T-cell (primary cell): ENCODE measurements around the gene PUDP. TPM values are rescaled to one million over a fixed set of nuclear protein-coding genes. Genes with fewer than 3 reads are reported as not detected.
"Not testable (repeated sequence)": the region's sequence is repeated elsewhere in the genome, so short reads cannot be mapped to it uniquely, and the experiment has no call there.

ENCODE experiments used
- ATAC-seq, 4 experiments: fragments of 200-7000 bp in 3 of 4; fragments of 150-1000 bp in 1 of 4; cut with Tn5 transposase; replicated peaks in 1 of 4; 1 replicate in 3 of 4; 2 replicates in 1 of 4; pipeline ENCODE4 v1.10.0; 2021; ENCODE audit warnings: moderate library complexity in 3 of 4, mild to moderate bottlenecking in 2 of 4, moderate number of reproducible peaks in 1 of 4
- CTCF ChIA-PET, 2 donors: fragments of 300-600 bp; sonication (Branson Sonifier 250); formaldehyde crosslinking; loops; one replicate each; lab custom pipeline; 2022; ENCODE audit warnings: antibody characterized with exemption in 2 of 2; lab: Charles Lee
- POLR2A ChIA-PET, 2 donors: fragments of 300-600 bp; sonication (Branson Sonifier 250); formaldehyde crosslinking; loops; one replicate each; lab custom pipeline; 2022; ENCODE audit warnings: antibody characterized with exemption in 2 of 2; lab: Charles Lee
- DNase-seq, 35 experiments: peaks; one replicate each; pipeline versions ENCODE4 v3.0.0 to v3.0.0-alpha.2; 2013 to 2023
- H3K27ac ChIP-seq: one replicate; pipeline ENCODE4 v1.5.1; 2013; ENCODE audit warnings: low read length
- H3K27me3 ChIP-seq, 2 experiments: replicated peaks in 1 of 2; 1 replicate in 1 of 2; 2 replicates in 1 of 2; pipeline versions ENCODE4 v1.6.1 to v1.7.0; 2013; ENCODE audit warnings: low read length in 1 of 2, mixed read lengths in 1 of 2; ENCODE audit not compliant: control insufficient read depth in 2 of 2, insufficient read depth in 2 of 2; ENCODE audit errors: extremely low read depth in 1 of 2
- H3K36me3 ChIP-seq, 2 donors: 1 replicate in 1 of 2; 2 replicates in 1 of 2; pipeline versions ENCODE4 v1.6.1 to v1.7.0; 2013; ENCODE audit warnings: low read length in 1 of 2; ENCODE audit not compliant: control insufficient read depth in 2 of 2, insufficient read depth in 1 of 2; ENCODE audit errors: extremely low read depth in 1 of 2
- H3K4me1 ChIP-seq, 2 experiments: 1 replicate in 1 of 2; 2 replicates in 1 of 2; pipeline versions ENCODE4 v1.6.1 to v1.7.0; 2013; ENCODE audit warnings: low read length in 2 of 2, mixed read lengths in 1 of 2; ENCODE audit not compliant: insufficient read depth in 2 of 2, control insufficient read depth in 1 of 2; ENCODE audit errors: extremely low read depth in 1 of 2
- H3K4me3 ChIP-seq, 2 donors: 1 replicate in 1 of 2; 2 replicates in 1 of 2; pipeline versions ENCODE4 v1.5.1 to v1.7.0; 2013; ENCODE audit warnings: mild to moderate bottlenecking in 2 of 2, low read length in 1 of 2, moderate library complexity in 1 of 2; ENCODE audit not compliant: control insufficient read depth in 1 of 2; ENCODE audit errors: extremely low read depth in 1 of 2
- H3K9me3 ChIP-seq: 2 replicates; pipeline ENCODE4 v1.7.0; 2013
- H3K27ac Mint-ChIP-seq, 2 donors: one replicate each; pipeline ENCODE4 v1.8.0; 2020 to 2021; ENCODE audit warnings: mild to moderate bottlenecking in 2 of 2, mixed read lengths in 2 of 2
- H3K27me3 Mint-ChIP-seq, 2 donors: one replicate each; pipeline ENCODE4 v1.8.0; 2021 to 2022; ENCODE audit warnings: mixed read lengths in 2 of 2
- H3K36me3 Mint-ChIP-seq: one replicate; pipeline ENCODE4 v1.8.0; 2021; ENCODE audit warnings: mixed read lengths
- H3K4me1 Mint-ChIP-seq, 3 donors: one replicate each; pipeline ENCODE4 v1.8.0; 2020 to 2022; ENCODE audit warnings: mixed read lengths in 3 of 3, mild to moderate bottlenecking in 1 of 3
- H3K4me3 Mint-ChIP-seq, 3 donors: one replicate each; pipeline ENCODE4 v1.8.0; 2020 to 2022; ENCODE audit warnings: mild to moderate bottlenecking in 3 of 3, mixed read lengths in 3 of 3, moderate library complexity in 3 of 3
- H3K9me3 Mint-ChIP-seq, 3 donors: one replicate each; pipeline ENCODE4 v1.8.0; 2020 to 2022; ENCODE audit warnings: mixed read lengths in 3 of 3
- WGBS: methylation state at CpG from one replicate; pipeline ENCODE4 v1.1.5; 2013; ENCODE audit warnings: missing lambda C conversion rate; ENCODE audit not compliant: insufficient coverage; 5-methylcytosine and 5-hydroxymethylcytosine counted together
- total RNA-seq, 35 experiments: library from RNA in 6 of 35; stranded (reverse) in 6 of 35; fragments of 120-200 nt in 1 of 35; gene quantifications; one replicate each; pipeline versions ENCODE4 v1.2.1 to v1.2.4 and lab custom pipeline; 2013 to 2026

The PUDP gene
- total RNA-seq, 5 donors from 2014 or later (not counting 1 experiment from before 2014, with no cell fraction given) = 9.7 to 15.0 (median 10.1) TPM

- Histone ChIP-seq H3K4me3 (no peak overlapping the region), H3K27ac (no peak overlapping the region), H3K9me3 (no peaks in the 10 kb centered on the region), H3K27me3 (no peaks in the 10 kb centered on the region), H3K36me3 (peaks cover 3 to 5% of the 10 kb centered on the region in 2 donors), H3K4me1 (peaks cover 12% of the 10 kb centered on the region in 2 experiments)
- 96% methylated on average over 5 of the region's 5 CpGs for WGBS
- Mint-ChIP-seq H3K4me3 (no peak overlapping the region), H3K27me3 (no peaks in the 10 kb centered on the region), H3K36me3 (peaks cover 23% of the 10 kb centered on the region), H3K4me1 (peaks cover 31 to 38% (median 33%) of the 10 kb centered on the region in 3 donors), H3K27ac (no peak overlapping the region), H3K9me3 (no peaks in the 10 kb centered on the region)
- CTCF ChIA-PET = no interaction called here
- no peak for DNase-seq
- ATAC-seq = no peak
- POLR2A ChIA-PET = no interaction called here
These were observed 39.9 kb downstream of the PUDP start for GRCh38 chrX:7108030-7108429.

- Histone ChIP-seq H3K36me3 (peaks cover 3 to 4% of the 10 kb centered on the region in 2 donors), H3K4me3 (no peak overlapping the region), H3K4me1 (peaks cover 12% of the 10 kb centered on the region in 2 experiments), H3K27ac (no peak overlapping the region), H3K9me3 (no peaks in the 10 kb centered on the region), H3K27me3 (no peaks in the 10 kb centered on the region)
- POLR2A ChIA-PET = no interaction called here
- CTCF ChIA-PET = no interaction called here
- Mint-ChIP-seq H3K36me3 (peaks cover 26% of the 10 kb centered on the region), H3K27me3 (no peaks in the 10 kb centered on the region), H3K9me3 (no peaks in the 10 kb centered on the region), H3K4me1 (peaks cover 32 to 40% (median 33%) of the 10 kb centered on the region in 3 donors), H3K4me3 (no peak overlapping the region), H3K27ac (no peak overlapping the region)
- DNase-seq (no peak), ATAC-seq (no peak)
- WGBS = 100% methylated on average over 2 of the region's 2 CpGs
These were observed 41.3 kb downstream of the PUDP start for GRCh38 chrX:7106649-7107048.

- no peak overlapping the region for H3K4me3 ChIP-seq
- no peaks in the 10 kb centered on the region for H3K4me1 ChIP-seq
- no peak overlapping the region for H3K4me3 Mint-ChIP-seq
- no CpG with 5 or more reads among the region's 3 CpGs for WGBS
- peaks cover 38% of the 10 kb centered on the region for H3K36me3 Mint-ChIP-seq
- DNase-seq (no peak), ATAC-seq (no peak)
- no peaks in the 10 kb centered on the region for H3K9me3 Mint-ChIP-seq
- no peak overlapping the region for H3K27ac ChIP-seq
- ChIA-PET POLR2A (no interaction called here), CTCF (no interaction called here)
- no peak overlapping the region for H3K27ac Mint-ChIP-seq
- H3K36me3 ChIP-seq = peaks cover 3 to 4% of the 10 kb centered on the region in 2 donors
- H3K4me1 Mint-ChIP-seq = peaks cover 8 to 22% (median 12%) of the 10 kb centered on the region in 3 donors
- H3K9me3 ChIP-seq = no peaks in the 10 kb centered on the region
- H3K27me3 ChIP-seq = no peaks in the 10 kb centered on the region
- no peaks in the 10 kb centered on the region for H3K27me3 Mint-ChIP-seq
These were observed 45.8 kb downstream of the PUDP start for GRCh38 chrX:7102119-7102518.

GRCh38 chrX:7100022-7100421 is 47.9 kb downstream of the PUDP start:
- Mint-ChIP-seq H3K4me3 (no peak overlapping the region), H3K36me3 (peaks cover 32% of the 10 kb centered on the region), H3K27ac (no peak overlapping the region), H3K4me1 (peaks cover 8 to 24% (median 12%) of the 10 kb centered on the region in 3 donors), H3K27me3 (no peaks in the 10 kb centered on the region), H3K9me3 (no peaks in the 10 kb centered on the region)
- no peak for DNase-seq
- CTCF ChIA-PET = interaction anchor here in 1 of 2 donors (0.7 kb wide), 1 partner anchor 29 kb away, joined by 6 read pairs; no protein-coding TSS in a partner anchor
- Histone ChIP-seq H3K4me1 (no peaks in the 10 kb centered on the region), H3K9me3 (no peaks in the 10 kb centered on the region), H3K27me3 (no peaks in the 10 kb centered on the region), H3K4me3 (no peak overlapping the region), H3K36me3 (peaks cover under 1 to 2% of the 10 kb centered on the region in 2 donors), H3K27ac (no peak overlapping the region)
- no CpG with 5 or more reads among the region's 7 CpGs for WGBS
- no peak for ATAC-seq
- POLR2A ChIA-PET = no interaction called here

- H3K4me3 ChIP-seq, H3K4me3 Mint-ChIP-seq, POLR2A ChIA-PET, H3K36me3 Mint-ChIP-seq, H3K27me3 ChIP-seq, H3K4me1 ChIP-seq, H3K27ac Mint-ChIP-seq, DNase-seq, H3K27ac ChIP-seq, ATAC-seq, H3K9me3 ChIP-seq, H3K36me3 ChIP-seq, CTCF ChIA-PET, H3K9me3 Mint-ChIP-seq, H3K27me3 Mint-ChIP-seq: not testable (repeated sequence)
- H3K4me1 Mint-ChIP-seq = peaks cover 6 to 23% (median 17%) of the 10 kb centered on the region in 3 donors
- WGBS = 100% methylated on average over 1 of the region's 2 CpGs
These were observed 52.3 kb downstream of the PUDP start for GRCh38 chrX:7095657-7096056.

GRCh38 chrX:7093305-7093704 is 54.6 kb downstream of the PUDP start:
- Mint-ChIP-seq H3K27me3 (no peaks in the 10 kb centered on the region), H3K4me1 (peaks cover 26 to 42% (median 33%) of the 10 kb centered on the region in 3 donors), H3K4me3 (no peak overlapping the region), H3K27ac (peak overlapping the region in 1 of 2 donors; percentile 59), H3K9me3 (no peaks in the 10 kb centered on the region), H3K36me3 (peaks cover 4% of the 10 kb centered on the region)
- Histone ChIP-seq H3K4me1 (peaks cover 5 to 14% of the 10 kb centered on the region in 2 experiments), H3K36me3 (peaks cover 0 to 2% of the 10 kb centered on the region in 2 donors), H3K27me3 (no peaks in the 10 kb centered on the region), H3K4me3 (no peak overlapping the region), H3K9me3 (no peaks in the 10 kb centered on the region), H3K27ac (no peak overlapping the region)
- POLR2A ChIA-PET = no interaction called here
- DNase-seq (no peak), ATAC-seq (no peak)
- CTCF ChIA-PET = no interaction called here
- 100% methylated on average over 4 of the region's 6 CpGs for WGBS

- ChIA-PET CTCF (no interaction called here), POLR2A (no interaction called here)
- Histone ChIP-seq H3K4me3 (no peak overlapping the region), H3K27ac (no peak overlapping the region), H3K27me3 (no peaks in the 10 kb centered on the region), H3K9me3 (no peaks in the 10 kb centered on the region), H3K36me3 (peaks cover 0 to 2% of the 10 kb centered on the region in 2 donors), H3K4me1 (peaks cover 5 to 21% of the 10 kb centered on the region in 2 experiments)
- WGBS = 26% methylated on average over 3 of the region's 4 CpGs
- H3K27me3 Mint-ChIP-seq = no peaks in the 10 kb centered on the region
- peaks cover 27 to 48% (median 40%) of the 10 kb centered on the region in 3 donors for H3K4me1 Mint-ChIP-seq
- ATAC-seq (no peak), DNase-seq (no peak)
- H3K27ac Mint-ChIP-seq = peak overlapping the region in 1 of 2 donors; percentile 31
- H3K36me3 Mint-ChIP-seq = peaks cover 3% of the 10 kb centered on the region
- H3K4me3 Mint-ChIP-seq = no peak overlapping the region
- no peaks in the 10 kb centered on the region for H3K9me3 Mint-ChIP-seq
These were observed 55.4 kb downstream of the PUDP start for GRCh38 chrX:7092543-7092942.
